ENCODE data around the gene MBNL1. TPM values are rescaled to one million over a fixed set of nuclear protein-coding genes. Genes with fewer than 3 reads are reported as not detected.
A peak's percentile ranks its signal among the peaks of the same experiment; 100 is the strongest.

MBNL1 gene
- polyA plus RNA-seq, 3 donors: 190 to 204 (median 191) TPM

DNA sequence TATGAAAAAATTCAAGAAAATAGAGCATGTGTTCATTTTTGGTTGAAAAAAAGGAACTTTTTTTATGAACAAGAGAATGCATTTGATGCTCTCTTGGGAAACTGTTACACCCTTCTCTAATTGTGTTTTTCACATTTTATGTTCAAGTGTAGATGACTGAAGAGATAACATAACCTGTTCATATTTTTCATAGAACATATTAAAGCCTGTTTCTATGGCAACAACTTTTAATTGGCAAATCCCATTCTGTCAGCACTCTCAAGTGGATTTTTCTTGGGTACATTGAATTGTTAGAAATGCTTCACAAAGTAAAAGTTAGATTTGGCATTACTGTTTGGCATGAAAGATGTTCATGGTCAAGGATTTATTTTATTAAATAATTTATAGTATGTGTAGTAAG, 117.5 kb downstream of the MBNL1 start:
- Histone ChIP-seq H4K20me1 (ENCODE audit: insufficient read depth, low read length) (peaks cover 96% of the 10 kb centered on the region), H3K4me1 (ENCODE audit: control insufficient read depth in 1 of 2, insufficient read depth in 2 of 2, low read length in 2 of 2) (peaks cover 5 to 17% of the 10 kb centered on the region in 2 donors), H3K9ac (ENCODE audit: insufficient read depth, low read length, poor library complexity, severe bottlenecking) (no peak overlapping the region), H3K4me3 (replicated peaks in 1 of 3; ENCODE audit: low read depth in 2 of 3, low read length in 3 of 3) (no peak overlapping the region), H3K9me3 (replicated peaks in 1 of 2; ENCODE audit: control insufficient read depth in 1 of 2, insufficient read depth in 1 of 2, low read length in 2 of 2) (no peaks in the 10 kb centered on the region), H3K79me2 (ENCODE audit: insufficient read depth, low read length) (peaks cover 100% of the 10 kb centered on the region), H3K4me2 (replicated peaks; ENCODE audit: extremely low read depth, low read length, poor library complexity, severe bottlenecking) (no peak overlapping the region), H3K27ac (ENCODE audit: low read depth in 1 of 2, low read length in 2 of 2) (peak overlapping the region in 1 of 2 donors; percentile 58), H3K27me3 (ENCODE audit: control insufficient read depth in 2 of 2, insufficient read depth in 2 of 2, low read length in 2 of 2) (no peaks in the 10 kb centered on the region), H2AFZ (ENCODE audit: insufficient read depth, low read depth, low read length, poor library complexity, severe bottlenecking) (no peak overlapping the region), H3K36me3 (replicated peaks in 1 of 2; ENCODE audit: control insufficient read depth in 1 of 2, insufficient read depth in 2 of 2, low read length in 2 of 2) (peaks cover 2 to 35% of the 10 kb centered on the region in 2 donors)
- DNase-seq: no peak
- Mint-ChIP-seq H3K4me3 (no peak overlapping the region), H3K27ac (peak overlapping the region in 2 of 7 donors; percentile 29 to 49), H3K36me3 (peaks cover 10 to 17% of the 10 kb centered on the region in 2 donors), H3K4me1 (peaks cover 27% of the 10 kb centered on the region), H3K9me3 (no peaks in the 10 kb centered on the region), H3K27me3 (ENCODE audit: low read depth in 3 of 3) (no peaks in the 10 kb centered on the region)
- TF ChIP-seq, protein P1, sequence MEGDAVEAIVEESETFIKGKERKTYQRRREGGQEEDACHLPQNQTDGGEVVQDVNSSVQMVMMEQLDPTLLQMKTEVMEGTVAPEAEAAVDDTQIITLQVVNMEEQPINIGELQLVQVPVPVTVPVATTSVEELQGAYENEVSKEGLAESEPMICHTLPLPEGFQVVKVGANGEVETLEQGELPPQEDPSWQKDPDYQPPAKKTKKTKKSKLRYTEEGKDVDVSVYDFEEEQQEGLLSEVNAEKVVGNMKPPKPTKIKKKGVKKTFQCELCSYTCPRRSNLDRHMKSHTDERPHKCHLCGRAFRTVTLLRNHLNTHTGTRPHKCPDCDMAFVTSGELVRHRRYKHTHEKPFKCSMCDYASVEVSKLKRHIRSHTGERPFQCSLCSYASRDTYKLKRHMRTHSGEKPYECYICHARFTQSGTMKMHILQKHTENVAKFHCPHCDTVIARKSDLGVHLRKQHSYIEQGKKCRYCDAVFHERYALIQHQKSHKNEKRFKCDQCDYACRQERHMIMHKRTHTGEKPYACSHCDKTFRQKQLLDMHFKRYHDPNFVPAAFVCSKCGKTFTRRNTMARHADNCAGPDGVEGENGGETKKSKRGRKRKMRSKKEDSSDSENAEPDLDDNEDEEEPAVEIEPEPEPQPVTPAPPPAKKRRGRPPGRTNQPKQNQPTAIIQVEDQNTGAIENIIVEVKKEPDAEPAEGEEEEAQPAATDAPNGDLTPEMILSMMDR (IDR thresholded peaks at IDR 0.05): no peak
- intact Hi-C loops (cut with micrococcal nuclease): no loop called here

DNA sequence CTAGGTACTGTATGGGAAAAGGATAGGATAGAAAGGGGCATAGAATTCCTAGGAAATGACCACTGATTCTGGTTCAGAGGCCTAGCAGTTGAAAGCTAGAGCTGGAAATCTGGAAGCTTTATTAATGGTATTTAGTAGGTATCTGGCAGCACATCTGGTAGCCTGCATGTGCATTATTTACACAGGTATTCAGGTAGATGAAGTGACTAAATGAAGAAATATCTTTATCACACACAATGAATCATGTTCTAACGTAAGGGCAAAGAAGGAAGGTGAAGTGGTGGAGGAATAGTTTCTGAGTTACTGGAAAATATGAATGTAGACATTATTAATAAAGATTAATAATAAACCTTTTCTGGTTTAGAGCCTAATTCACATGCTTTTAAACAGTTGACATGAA, 119.9 kb downstream of the MBNL1 start:
- peaks cover 15% of the 10 kb centered on the region for H3K4me1 Mint-ChIP-seq
- intact Hi-C loops (cut with micrococcal nuclease): no loop called here
- no peak for DNase-seq
- Histone ChIP-seq H2AFZ (ENCODE audit: insufficient read depth, low read depth, low read length, poor library complexity, severe bottlenecking) (no peak overlapping the region), H3K79me2 (ENCODE audit: insufficient read depth, low read length) (peaks cover 100% of the 10 kb centered on the region), H3K36me3 (replicated peaks in 1 of 2; ENCODE audit: control insufficient read depth in 1 of 2, insufficient read depth in 2 of 2, low read length in 2 of 2) (peaks cover 12 to 45% of the 10 kb centered on the region in 2 donors), H3K9ac (ENCODE audit: insufficient read depth, low read length, poor library complexity, severe bottlenecking) (no peak overlapping the region), H4K20me1 (ENCODE audit: insufficient read depth, low read length) (peaks cover 100% of the 10 kb centered on the region), H3K9me3 (replicated peaks in 1 of 2; ENCODE audit: control insufficient read depth in 1 of 2, insufficient read depth in 1 of 2, low read length in 2 of 2) (no peaks in the 10 kb centered on the region), H3K27ac (ENCODE audit: low read depth in 1 of 2, low read length in 2 of 2) (peak overlapping the region in 1 of 2 donors; percentile 14), H3K4me2 (replicated peaks; ENCODE audit: extremely low read depth, low read length, poor library complexity, severe bottlenecking) (no peak overlapping the region), H3K4me3 (replicated peaks in 1 of 3; ENCODE audit: low read depth in 2 of 3, low read length in 3 of 3) (no peak overlapping the region), H3K4me1 (ENCODE audit: control insufficient read depth in 1 of 2, insufficient read depth in 2 of 2, low read length in 2 of 2) (no peaks in the 10 kb centered on the region), H3K27me3 (ENCODE audit: control insufficient read depth in 2 of 2, insufficient read depth in 2 of 2, low read length in 2 of 2) (no peaks in the 10 kb centered on the region)
- H3K9me3 Mint-ChIP-seq: no peaks in the 10 kb centered on the region
- peak overlapping the region in 3 of 7 donors; percentile 10 to 79 (median 10) for H3K27ac Mint-ChIP-seq
- TF ChIP-seq, protein P1 (IDR thresholded peaks at IDR 0.05): no peak
- H3K4me3 Mint-ChIP-seq: no peak overlapping the region
- no peaks in the 10 kb centered on the region for H3K27me3 Mint-ChIP-seq (ENCODE audit: low read depth in 3 of 3)
- no CpG with 5 or more reads among the region's 1 CpG for WGBS (ENCODE audit: insufficient coverage)
- peaks cover 10 to 15% of the 10 kb centered on the region in 2 donors for H3K36me3 Mint-ChIP-seq
